ENCODE data around the gene HIGD1A. TPM values are rescaled to one million over a fixed set of nuclear protein-coding genes. Genes with fewer than 3 reads are reported as not detected.

HIGD1A gene
- total RNA-seq, 1 donor from 2014 or later, result 190 TPM

DNA sequence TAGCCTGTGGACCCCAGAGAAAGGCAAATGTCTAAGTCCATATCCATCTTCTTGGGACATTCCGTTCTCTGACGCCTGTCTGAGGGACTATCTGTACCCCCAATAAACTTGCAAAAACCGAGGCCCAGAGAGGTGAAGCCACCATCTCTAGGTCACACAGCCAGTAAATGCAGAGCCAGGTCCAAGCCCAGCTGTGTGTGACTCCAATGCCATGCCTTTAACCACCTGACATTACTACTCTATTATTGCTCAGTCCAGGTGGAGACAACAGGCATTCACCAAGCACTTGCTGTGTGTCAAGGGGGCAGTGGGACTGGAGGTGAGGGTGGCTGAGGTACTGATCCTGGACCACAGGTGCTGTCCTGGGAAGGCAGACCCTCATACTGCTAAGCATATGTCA is 46.0 kb upstream of the HIGD1A start:
- no peak for TF ChIP-seq CTCF (IDR thresholded peaks at IDR 0.05; ENCODE audit: insufficient read depth, low read length, poor library complexity, severe bottlenecking)
- no peaks in the 10 kb centered on the region for H3K36me3 ChIP-seq (ENCODE audit: control insufficient read depth, insufficient read depth, low read length)
- peaks cover 2% of the 10 kb centered on the region for H3K27me3 ChIP-seq (ENCODE audit: control insufficient read depth, insufficient read depth, low read length)
- no peak overlapping the region for H3K4me3 ChIP-seq (ENCODE audit: low read depth, low read length)
- no peak for DNase-seq (ENCODE audit: low read depth)

- Histone ChIP-seq H3K4me3 (ENCODE audit: low read depth, low read length) (no peak overlapping the region), H3K27me3 (ENCODE audit: control insufficient read depth, insufficient read depth, low read length) (peaks cover 2% of the 10 kb centered on the region), H3K36me3 (ENCODE audit: control insufficient read depth, insufficient read depth, low read length) (no peaks in the 10 kb centered on the region)
- no peak for DNase-seq (ENCODE audit: low read depth)
- TF ChIP-seq CTCF (IDR thresholded peaks at IDR 0.05; ENCODE audit: insufficient read depth, low read length, poor library complexity, severe bottlenecking), result no peak
Measured at GRCh38 chr3:42849017-42849416, 44.7 kb upstream of the HIGD1A start.

GRCh38 chr3:42847731-42848130 is 43.4 kb upstream of the HIGD1A start:
- no peak for TF ChIP-seq CTCF (IDR thresholded peaks at IDR 0.05; ENCODE audit: insufficient read depth, low read length, poor library complexity, severe bottlenecking)
- Histone ChIP-seq H3K27me3 (ENCODE audit: control insufficient read depth, insufficient read depth, low read length) (no peaks in the 10 kb centered on the region), H3K36me3 (ENCODE audit: control insufficient read depth, insufficient read depth, low read length) (no peaks in the 10 kb centered on the region), H3K4me3 (ENCODE audit: low read depth, low read length) (no peak overlapping the region)
- no peak for DNase-seq (ENCODE audit: low read depth)

- TF ChIP-seq CTCF (IDR thresholded peaks at IDR 0.05; ENCODE audit: insufficient read depth, low read length, poor library complexity, severe bottlenecking), result no peak
- DNase-seq (ENCODE audit: low read depth), result no peak
Measured at GRCh38 chr3:42846685-42847522, 42.6 kb upstream of the HIGD1A start.

DNA sequence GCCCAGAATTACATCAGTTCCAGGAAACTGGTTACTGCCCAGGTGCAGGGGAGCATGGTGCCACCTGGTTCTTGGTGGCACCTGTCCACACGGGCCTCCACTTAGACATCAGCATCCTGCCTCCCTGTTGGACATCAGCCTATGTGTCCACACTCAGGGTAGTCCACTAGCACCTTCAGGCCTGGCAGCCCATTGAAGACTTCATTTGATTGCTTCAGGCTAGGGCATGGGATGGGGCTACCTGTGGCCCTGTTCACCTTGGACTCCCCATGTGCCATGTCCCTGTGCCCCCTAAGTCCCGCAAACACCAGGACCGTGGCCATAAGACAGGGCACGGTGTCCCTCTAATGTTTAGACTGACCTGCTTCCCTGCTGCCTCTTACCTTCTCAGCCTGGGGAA is 40.5 kb upstream of the HIGD1A start:
- no peaks in the 10 kb centered on the region for H3K27me3 ChIP-seq (ENCODE audit: control insufficient read depth, insufficient read depth, low read length)
- no peaks in the 10 kb centered on the region for H3K36me3 ChIP-seq (ENCODE audit: control insufficient read depth, insufficient read depth, low read length)
- DNase-seq (ENCODE audit: low read depth), result no peak
- no peak for TF ChIP-seq CTCF (IDR thresholded peaks at IDR 0.05; ENCODE audit: insufficient read depth, low read length, poor library complexity, severe bottlenecking)
- H3K4me3 ChIP-seq (ENCODE audit: low read depth, low read length), result no peak overlapping the region

More at GRCh38 chr3:42846685-42847522, 42.6 kb upstream of the HIGD1A start:
- Histone ChIP-seq H3K4me3 (ENCODE audit: low read depth, low read length) (no peak overlapping the region), H3K27me3 (ENCODE audit: control insufficient read depth, insufficient read depth, low read length) (no peaks in the 10 kb centered on the region), H3K36me3 (ENCODE audit: control insufficient read depth, insufficient read depth, low read length) (no peaks in the 10 kb centered on the region)

- TF ChIP-seq CTCF (IDR thresholded peaks at IDR 0.05; ENCODE audit: insufficient read depth, low read length, poor library complexity, severe bottlenecking), result no peak
- no peak for DNase-seq (ENCODE audit: low read depth)
- Histone ChIP-seq H3K4me3 (ENCODE audit: low read depth, low read length) (no peak overlapping the region), H3K36me3 (ENCODE audit: control insufficient read depth, insufficient read depth, low read length) (no peaks in the 10 kb centered on the region), H3K27me3 (ENCODE audit: control insufficient read depth, insufficient read depth, low read length) (no peaks in the 10 kb centered on the region)
Measured at GRCh38 chr3:42844412-42844713, 40.1 kb upstream of the HIGD1A start.
